GM18867 (cell line): ENCODE results near the gene YBX2.
A peak's percentile ranks its signal among the peaks of the same experiment; 100 is the strongest.

ENCODE experiments used
- ATAC-seq: cut with Tn5 transposase; IDR thresholded peaks from one replicate; pipeline ENCODE4 v1.9.1; 2021; ENCODE audit warnings: mild to moderate bottlenecking, moderate library complexity; ENCODE audit not compliant: unreplicated experiment

YBX2 gene

DNA sequence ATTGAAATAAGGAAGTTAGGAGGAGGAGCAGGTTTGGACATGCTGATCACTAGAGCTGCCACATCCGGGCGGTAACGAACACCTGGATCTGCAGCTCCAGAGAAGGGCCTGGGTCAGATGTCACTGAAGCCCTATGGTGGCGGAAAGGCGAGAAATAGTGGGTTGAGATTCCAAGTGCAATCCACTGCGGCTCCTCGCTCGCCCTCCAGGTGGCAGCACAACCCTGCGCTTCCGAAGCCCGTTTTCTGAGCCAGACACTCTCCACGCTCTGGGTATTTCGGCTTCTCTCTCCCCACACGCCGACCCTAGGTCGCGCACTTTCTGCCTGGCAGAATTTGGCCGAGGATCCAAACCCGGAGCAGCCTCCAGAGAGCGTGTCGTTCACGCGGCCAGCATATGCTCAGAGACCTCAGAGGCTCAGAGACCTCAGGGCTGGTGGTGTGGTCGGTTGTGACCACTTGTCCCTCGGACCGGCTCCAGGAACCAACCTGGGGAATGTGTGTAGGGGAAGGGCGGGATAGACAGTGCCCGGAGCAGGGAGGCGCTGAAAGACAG lies 13.8 kb downstream of the YBX2 start:
- ATAC-seq = peak; percentile 47

DNA sequence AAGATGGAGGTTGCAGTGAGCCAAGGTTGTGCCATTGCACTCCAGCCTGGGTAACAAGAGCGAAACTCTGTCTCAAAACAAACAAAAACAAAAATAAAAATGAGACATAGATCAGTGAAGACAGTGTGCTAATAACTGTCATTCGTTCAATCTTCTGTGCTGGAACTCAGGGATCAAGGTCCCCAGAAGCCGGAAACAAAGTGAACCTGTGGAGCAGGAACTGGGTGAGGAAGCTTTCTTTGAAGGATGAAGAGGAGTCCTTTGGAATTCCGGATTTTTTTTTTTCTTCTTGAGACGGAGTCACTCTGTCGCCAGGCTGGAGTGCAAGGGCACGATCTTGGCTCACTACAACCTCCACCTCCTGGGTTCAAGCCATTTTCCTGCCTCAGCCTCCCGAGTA lies 15.0 kb downstream of the YBX2 start:
- no peak for ATAC-seq

DNA sequence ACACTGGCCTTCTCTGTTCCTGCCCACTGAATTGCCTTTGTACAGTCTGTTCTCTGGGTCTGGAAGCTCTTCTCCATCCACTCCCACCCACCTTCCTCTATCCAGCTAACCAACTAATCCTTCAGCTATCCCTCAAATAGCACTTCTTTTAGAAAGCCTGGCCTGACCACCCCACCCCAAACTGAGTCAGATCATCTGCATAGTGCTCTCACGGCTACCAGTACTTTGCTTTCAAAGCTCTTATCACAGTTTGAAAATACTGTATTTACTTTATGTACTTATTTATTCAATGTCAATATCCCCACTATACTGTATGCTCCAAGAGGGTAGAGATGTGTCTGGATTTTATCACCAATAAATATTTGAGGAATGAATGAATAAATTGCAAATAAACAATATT lies 27.7 kb downstream of the YBX2 start:
- ATAC-seq = no peak

DNA sequence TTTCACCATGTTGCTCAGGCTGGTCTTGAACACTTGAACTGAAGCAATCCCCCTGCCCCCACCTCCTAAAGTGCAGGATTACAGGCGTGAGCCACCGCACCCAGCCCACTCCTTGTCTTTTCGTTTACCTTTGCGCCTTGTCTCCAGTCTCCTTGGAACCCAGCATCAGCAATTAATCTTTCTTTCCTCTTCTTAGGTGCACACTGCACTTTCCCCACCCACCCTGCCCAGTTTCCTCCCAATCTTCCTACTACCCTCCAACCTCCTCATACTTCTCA lies 30.7 kb downstream of the YBX2 start:
- ATAC-seq = no peak

DNA sequence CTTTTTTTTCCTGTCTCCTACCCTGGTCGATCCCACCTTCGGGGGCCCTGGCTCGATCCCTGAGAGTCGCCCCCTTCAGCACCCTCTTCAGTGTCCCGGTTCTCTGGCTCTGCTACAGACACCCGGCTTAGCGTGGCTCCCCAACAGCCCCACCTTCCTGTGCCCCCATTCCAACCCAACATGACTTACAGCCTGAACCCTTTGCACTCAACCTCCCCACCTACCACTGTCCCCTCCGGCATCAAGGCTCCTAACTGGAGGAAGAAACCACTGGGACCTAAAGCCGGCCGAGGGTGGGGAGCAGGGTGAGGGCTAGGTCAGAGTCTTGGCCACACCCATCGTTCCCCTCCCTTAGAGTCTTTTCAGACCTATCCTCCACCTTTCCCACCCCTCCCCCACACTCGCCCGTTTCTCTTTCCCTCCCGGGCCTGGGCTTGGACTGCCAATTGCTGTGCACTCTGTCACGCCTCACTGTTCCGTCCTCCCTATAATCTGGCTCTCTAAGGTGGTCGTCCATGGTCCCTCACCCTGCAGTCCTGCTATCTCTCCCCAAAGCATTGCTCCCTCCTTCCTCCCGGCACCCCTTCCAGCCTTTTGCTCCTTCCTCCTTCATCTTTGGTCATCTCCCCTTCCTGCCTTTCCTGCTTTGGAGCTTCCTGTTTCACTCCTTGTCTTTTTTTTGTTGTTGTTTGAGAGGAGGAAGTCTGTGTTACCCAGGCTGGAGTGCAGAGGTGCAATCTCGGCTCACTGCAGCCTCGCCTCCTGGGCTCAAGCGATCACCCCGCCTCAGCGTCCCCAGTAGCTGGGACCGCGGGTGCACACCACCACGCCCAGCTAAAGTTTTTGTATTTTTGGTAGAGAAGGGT lies 31.3 kb downstream of the YBX2 start:
- ATAC-seq = no peak

DNA sequence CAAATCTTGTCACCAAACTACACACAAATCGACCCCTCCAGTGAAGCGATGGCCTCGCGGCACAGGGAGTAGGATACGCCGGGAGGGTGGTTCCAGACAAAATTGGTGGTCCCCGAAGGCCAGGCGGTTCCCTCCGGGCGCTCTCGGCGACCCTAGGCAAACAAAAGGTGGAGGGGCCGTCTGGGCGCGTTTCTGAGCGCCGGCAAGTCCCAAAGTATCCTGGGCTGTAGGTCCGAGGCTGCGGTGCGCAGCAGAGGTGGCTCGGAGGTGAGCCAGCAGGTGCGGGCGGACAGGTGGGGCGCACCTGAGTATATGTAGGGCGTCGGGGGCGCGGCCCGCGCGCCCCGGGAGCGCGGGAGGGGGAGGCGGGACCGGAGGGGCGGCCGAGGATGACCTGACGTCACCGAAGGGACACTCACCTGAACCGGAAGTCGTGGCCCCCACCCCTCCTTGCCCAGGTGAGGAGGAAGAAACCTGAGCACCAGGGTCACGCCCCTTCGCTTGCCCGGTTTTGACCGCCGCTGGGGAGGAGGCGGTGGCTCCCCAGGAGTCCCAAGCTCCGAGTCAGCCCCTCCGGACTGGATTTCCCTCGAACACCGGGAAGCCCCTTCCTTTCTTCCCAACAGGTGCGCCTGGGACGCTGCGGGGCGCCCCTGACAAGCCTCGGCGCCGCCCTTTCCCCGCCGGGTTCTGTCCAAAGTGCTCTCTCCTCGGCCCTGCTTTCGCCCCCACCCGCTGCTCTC lies 32.1 kb downstream of the YBX2 start, which contains the start of gene CLDN7:
TSS of gene CLDN7 (minus strand) at position 287 of the 743 bp plus-strand sequence. CDS start 435 bp downstream, outside the sequence.
- no peak for ATAC-seq

DNA sequence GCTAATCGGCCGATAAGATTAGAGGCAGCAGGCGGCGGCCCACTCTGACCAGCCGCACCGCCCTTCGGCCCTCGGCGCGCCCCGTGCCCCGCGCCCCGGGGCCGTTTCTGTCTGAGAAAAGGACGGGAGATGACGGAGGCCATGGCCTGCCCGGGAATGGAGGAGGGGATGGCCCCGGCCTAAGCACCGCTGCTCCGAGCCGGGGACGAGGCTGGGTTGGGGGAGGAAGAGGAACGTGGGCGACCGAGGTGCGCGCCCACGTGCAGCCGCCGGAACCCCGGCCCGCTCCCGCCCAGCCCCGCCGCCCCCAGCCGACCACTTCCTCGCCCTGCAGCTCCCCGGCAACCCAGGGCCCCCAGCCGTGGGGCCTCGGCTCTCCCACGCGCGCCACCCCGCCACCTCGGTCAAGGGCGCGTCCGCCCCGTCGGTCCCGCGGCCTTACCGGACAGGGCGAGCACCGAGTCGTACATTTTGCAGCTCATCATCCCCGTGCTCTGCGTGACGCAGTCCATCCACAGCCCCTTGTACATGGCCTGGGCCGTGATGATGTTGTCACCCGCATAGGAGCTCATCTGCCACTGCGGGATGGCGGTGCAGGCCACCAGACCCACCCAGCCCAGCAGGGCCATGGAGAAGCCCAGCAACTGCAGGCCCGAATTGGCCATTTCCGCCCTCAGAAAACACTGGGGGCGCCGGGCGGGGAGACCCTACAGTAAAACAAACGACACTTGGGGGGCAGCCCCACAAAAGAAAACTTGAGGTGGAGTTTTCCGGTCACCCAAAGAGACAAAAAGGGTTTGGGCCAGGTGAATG lies 32.9 kb downstream of the YBX2 start:
- no peak for ATAC-seq

DNA sequence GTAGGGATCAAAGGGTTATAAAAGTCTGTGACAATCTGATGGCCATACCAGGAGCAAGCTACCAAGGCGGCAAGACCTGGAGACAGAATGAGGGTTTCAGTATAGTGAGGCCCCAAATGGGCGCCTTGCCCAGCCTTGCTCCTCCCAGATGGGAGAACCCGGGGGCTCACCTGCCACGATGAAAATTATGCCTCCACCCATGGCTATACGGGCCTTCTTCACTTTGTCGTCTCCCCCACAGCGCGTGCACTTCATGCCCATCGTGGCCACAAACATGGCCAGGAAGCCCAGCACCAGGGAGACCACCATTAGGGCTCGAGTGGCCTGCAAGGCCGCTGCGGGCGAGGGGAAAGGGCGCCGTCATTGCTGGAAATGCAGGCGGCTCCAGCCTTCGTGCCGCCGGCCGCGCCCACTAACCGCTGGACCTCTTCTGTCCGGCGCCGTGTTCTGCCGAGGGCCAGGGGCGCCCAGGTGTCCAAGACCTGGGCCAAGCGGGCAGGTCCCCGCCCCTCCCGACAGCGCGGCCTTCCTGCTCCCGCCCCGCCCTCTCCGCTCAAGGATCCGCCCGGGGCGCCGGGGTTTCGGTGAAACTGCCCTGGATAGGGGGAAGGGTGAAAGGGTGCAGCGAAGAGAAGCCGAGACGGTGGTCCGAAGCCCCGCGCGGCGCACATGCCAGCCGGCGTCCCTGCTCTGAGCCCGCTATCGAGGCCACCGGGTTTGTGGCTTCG lies 33.6 kb downstream of the YBX2 start:
- ATAC-seq = no peak

DNA sequence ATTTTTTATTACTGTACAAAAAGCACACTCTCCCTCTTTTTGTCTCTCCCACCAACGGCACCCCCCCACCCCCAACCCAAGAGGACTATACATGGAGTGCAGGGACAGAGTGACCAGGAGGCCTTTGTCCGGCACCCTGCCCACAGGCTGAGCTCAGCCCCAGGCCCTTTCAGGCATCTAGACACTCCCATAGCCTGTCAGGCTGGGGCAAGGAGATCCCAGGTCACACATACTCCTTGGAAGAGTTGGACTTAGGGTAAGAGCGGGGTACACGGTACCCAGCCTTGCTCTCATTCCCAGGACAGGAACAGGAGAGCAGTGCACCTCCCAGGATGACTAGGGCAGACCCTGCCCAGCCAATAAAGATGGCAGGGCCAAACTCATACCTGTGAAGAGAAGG lies 34.3 kb downstream of the YBX2 start:
- no peak for ATAC-seq

DNA sequence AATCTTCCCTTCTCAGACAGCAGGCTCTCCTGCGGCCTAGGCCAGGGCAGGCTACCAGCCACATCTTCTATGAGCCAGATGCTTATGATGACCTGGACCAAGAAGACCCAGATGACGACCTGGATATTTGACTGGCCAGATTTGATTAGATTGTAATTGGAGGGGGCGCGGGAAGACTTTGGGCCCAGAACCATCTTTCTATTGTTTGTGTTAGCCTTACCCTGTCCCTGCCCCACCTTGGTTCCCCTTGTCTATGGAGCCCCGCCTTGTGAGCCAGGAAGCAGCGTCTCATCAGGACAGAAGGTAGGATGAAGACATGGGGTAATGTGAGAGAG lies 34.9 kb downstream of the YBX2 start:
- no peak for ATAC-seq

DNA sequence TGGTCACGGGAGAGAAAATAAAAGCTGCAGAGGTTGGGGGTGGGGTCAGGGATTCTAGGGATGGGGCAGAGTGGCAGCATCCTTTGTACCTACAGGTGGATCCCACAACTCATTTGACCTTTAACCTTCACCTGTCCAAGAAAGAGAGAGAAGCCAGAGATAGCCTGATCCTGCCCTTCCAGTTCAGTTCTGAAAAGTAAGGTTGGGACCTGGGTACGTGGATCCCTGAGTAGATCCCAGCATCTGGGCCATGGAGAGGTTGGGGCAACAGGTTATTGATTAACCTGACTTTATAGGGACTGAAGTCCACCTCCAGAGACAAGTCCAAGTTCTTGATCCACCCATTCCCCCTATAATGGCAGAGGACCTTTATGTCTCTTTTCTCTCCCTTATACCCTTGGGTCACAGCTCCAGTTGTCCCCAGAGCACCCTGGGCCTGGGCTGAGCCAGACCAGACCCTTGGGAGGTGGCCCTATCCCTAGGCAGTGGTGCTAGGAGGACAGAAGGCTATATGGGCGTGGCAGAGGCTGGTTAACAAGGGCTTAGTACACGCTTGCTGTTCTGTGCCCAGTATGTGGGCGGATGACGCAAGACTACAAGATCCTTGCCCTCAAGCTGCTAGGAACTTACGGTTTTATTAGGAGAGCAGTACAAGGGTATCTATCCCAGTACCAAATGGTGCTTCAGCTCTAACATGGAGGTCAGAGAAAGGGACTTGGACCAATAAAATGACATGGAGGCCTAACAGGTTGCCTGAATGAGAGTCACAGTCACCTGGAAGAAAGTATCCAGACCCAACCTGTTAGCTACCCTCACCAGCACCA lies 35.5 kb downstream of the YBX2 start:
- ATAC-seq = no peak

DNA sequence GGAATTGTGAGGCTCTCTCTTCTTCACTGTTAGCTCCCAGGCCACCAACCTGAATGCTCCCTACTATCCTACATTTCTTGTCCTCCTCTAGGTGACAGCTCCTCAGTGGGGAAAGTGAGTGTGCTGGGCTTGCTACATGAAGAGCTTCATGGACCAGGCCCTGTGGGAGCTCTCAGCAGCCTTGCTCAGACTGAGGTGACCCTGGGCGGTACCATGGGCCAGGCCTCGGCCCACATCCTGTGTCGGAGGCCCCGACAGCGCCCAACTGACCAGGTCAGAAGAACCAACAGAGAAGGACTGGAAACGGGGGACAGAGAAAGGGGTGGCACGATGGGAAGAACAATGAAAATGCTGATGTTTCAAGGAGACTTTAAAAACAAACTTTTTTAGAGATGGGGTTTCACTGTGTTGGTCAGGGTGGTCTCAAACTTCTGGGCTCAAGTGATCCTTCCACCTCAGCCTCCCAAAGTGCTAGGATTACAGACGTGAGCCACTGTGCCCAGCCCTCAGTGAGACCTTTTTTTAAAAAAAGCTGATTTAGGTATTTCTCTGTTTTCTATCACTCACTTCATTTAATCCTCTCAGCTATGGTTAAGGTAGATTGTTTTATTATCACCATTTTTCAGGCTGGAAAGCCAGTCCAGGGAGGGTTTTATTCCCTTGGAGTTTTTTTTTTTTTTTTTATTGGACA lies 37.5 kb downstream of the YBX2 start:
- no peak for ATAC-seq

DNA sequence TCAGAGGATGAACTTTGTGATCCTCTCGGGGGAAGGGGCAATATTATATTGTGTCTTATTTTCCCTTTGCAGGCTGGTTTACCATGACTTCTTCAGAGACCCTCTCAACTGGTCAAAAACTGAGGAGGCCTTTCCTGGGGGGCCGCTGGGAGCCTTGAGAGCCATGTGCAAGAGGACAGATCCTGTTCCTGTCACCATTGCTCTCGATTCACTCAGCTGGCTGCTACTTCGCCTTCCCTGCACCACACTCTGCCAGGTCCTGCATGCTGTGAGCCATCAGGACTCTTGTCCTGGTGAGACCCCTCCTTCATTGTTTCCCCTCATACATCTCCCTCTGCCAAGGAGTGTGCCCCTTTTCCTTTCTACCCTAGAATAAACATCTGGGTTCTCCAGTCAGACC lies 39.9 kb downstream of the YBX2 start:
- ATAC-seq = no peak

DNA sequence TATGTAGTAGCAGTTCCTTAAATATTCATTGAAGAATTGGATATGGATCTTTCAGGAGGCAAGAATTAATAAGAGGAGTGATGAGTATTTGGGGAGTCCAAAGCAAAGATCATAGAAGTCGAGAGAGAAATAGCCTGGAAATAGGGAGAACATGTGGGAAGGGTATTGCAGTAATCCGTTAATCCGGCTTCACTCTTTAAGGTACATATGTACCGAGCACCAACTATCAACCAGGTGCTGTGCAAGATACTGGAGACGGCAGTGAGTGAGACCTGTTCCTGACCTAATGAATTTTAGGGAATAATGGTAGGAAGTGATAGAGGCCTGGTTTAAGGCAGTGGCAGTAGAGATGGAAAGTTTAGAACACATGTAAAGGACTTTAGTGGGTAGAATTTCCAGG lies 41.4 kb downstream of the YBX2 start:
- ATAC-seq = no peak

DNA sequence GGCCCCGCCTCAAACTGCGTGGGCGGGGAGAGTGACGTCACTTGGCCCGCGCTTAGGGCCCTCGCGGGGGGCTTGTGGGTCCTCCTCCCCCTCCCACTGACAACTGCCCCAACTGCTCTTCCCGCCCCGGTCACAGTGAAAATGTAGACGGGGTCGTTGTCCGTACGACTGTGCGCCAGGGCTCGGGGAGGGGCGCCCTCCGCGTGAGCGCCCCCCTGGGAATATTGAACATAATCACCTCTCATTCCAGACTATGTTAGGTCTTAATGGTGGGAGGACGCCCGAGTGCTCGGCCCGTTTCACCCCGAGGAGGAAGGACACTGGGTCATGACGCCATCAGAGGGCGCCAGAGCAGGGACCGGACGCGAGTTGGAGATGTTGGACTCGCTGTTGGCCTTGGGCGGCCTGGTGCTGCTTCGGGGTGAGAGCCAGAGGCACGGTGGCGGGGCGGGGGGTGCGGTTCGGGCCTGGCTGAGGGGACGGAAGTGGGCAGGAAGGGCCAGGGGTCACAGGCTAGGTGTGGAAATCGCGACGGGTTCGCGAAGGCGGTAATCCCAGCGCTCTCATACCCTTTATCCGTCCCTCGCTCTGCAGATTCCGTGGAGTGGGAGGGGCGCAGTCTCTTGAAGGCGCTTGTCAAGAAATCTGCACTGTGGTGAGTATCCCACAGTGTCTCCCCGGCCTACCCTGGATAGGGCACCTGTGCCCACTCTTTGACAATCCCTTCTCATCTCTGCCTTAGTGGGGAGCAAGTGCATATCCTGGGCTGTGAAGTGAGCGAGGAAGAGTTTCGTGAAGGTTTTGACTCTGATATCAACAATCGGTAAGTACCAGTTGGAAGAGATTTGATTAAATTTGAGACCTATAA lies 42.0 kb downstream of the YBX2 start, which contains the start of gene ELP5:
TSS of gene ELP5 (plus strand) at position 40 of the 868 bp plus-strand sequence. CDS start at position 376, 336 bp downstream.
- ATAC-seq = peak; percentile 47

DNA sequence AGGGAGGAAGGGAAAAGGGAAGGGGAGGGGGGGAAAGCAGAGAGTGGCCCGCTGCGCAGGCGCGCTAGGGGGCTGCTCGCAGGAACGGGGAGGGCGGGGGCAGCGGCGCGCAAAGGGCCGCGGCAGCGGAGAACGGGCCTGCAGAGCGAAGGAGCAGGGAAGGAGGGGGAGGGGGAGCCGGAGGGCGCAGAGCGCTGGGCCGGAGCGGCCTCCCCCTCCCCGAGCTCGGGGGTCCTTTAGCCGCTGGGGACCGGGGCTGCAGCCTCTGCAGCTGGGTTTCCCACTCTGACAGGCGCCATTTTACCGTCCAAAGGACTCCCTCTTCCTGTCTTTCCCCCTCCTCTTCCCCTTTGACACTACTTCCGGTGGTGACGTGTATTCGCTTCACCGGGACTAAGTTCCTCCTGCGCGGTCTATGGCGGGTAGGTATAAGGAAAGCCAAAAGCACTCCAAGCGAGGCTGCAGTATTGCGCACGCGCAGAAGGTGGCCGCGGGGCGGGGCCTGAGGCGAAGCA lies 42.7 kb downstream of the YBX2 start, which contains the start of gene CTDNEP1:
TSS of gene CTDNEP1 (minus strand) at position 74 of the 515 bp plus-strand sequence. CDS start 438 bp downstream, outside the sequence.
- peak; percentile 80 for ATAC-seq

DNA sequence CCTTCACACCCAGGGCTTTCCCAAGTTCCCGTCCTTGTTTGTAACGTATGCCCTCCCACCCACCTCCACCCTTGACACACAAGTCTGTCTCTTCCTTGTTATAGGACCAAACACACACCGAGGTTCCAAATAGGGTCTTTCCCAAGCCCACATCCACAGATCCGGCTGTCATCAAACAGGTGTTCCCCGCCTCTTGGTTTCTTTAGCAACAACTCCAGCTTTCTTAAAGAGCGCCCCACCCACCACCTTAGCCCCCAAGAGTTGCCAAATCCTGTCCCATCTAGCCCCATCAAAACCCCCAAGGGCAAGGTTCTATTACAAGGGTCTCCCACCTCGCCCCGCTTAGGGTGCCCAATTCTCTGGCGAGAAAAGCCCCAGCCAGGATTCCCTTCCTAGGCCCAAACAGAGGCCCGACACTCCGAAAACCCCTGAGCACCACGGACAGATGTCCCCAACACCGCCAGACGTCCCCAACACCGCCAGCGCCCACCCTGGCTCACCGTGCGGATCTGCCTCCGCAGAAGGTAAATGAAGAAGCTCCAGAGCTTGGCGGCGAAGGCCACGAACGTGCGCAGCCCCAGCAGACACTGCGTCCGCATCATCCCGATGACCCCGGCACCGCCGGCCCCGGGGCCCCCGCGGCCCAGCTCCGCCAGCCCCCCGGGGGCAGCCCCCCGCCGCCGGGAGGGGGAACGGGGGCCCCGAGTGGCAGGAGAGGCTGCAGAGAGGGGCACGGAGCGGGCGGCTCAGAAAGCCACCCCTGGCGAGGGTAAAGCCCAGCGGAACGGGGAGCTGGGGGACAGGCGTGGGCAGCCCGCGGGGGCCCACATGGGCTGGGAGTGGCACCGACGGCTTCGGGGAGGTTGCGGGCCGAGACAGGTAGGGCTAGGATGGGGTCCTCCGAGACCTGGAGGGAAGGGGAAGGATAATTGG lies 43.5 kb downstream of the YBX2 start:
- ATAC-seq = no peak
